NCI-H128 (cell line): Measurements from ENCODE around the gene TMEM87B.
"Not testable (repeated sequence)": the region's sequence is repeated elsewhere in the genome, so short reads cannot be mapped to it uniquely, and the experiment has no call there.

Experiments used
- DNase-seq: peaks from one replicate; lab custom pipeline; 2025; ENCODE audit not compliant: unreplicated experiment; lab: John Stamatoyannopoulos, UW

The TMEM87B gene

DNA sequence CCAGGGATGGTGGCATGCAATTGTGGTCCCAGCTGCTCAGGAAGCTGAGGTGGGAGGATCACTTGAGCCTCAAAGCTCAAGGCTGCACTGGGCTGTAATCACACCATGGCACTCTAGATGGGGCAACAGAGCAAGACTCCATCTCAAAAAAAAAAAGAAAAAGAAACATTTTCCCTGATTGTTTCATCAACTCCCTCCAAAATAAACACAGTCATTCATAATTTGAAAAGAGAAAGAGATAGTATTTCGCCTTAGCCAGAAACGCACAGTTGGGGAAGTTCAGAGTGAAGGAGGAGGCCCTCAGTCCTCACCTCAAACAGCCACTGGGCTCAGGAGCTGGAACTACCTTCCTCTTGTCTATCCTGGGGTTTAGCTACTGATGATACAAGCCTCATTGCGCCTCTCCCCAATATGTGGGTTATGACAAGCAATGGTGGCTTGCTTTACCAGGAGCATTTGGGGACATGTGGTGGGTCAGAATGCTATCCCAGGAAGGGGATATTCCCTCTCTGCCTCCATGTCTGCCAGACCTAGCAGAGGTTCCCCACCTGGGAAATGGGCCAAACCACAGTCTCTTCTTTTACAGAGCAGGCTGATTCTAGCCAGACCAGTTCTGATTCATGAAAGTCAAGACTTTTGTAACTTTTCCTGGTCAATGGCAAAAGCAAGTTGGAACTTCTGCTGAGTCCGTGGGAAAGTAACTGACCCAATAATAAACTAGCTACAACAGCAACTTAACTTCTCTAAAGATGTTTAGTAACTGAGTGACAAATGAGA lies 22.2 kb upstream of the TMEM87B start:
- DNase-seq = no peak

DNA sequence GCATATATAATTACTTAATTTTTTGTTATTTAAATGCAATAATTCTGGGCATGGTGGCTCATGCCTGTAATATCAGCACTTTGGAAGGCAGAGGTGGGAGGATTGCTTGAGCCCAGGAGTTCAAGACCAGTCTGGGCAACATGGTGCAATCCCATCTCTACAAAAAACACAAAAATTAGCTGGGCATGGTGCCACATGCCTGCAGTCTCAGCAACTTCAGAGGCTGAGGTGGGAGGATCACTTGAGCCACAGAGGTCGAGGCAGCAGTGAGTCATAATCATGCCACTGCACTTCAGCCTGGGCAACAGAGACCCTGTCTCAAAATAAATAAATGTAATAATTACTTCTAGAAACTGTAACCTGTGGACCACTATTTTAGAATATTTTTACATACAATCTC lies 21.5 kb upstream of the TMEM87B start:
- DNase-seq = no peak

DNA sequence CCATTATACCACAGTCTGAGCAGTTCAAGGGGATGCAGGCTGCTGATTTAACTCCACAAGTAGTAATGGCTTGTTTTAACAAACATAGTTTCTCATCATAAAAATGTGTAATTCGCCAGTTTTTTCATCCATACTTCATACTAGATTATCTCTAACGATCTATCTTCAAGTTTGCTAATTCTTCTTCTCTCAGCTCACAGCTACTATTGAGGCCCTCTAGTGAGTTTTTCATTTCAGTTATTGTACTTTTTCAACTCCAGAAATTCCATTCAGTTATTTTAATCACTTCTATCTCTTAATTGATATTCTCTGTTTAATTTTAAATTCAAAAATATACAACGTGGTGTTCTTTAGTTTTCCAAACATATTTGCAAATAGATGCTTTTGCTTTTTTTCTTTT lies 20.1 kb upstream of the TMEM87B start:
- no peak for DNase-seq

DNA sequence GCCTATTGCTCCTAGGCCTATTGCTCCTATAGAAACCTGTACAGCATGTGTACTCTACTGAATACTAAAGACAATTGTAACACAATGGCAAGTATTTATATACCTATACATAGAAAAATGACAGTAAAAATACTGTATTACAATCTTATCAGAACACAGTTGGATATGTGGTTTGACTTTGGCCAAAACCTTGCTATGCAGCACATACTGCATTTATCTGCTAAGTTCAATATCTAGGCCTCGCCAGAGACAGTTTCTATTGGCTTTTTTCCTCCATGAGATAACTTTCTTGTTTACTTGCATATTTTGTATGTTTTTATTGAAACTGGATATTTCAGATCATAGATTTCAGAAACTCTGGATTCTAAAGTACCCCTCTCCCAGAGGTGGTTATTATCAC lies 19.3 kb upstream of the TMEM87B start:
- DNase-seq = no peak

DNA sequence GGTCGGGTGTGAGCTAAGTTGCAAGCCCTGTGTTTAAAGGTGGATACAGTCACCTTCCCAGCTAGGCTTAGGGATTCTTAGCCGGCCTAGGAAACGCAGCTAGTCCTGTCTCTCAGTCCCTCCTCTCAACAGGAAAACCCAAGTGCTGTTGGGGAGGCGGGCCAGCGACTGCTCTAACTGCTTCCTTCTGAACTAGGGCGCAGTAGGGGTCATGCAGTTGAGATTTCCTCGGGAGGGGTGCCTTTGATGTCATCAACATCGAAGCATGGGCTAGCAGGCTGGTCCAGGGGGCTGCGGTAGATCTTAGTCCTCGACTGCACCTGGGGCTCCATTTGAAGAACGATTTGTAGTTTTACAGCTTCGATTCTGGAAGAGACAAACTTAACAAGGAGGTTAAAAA lies 15.5 kb upstream of the TMEM87B start:
- not testable (repeated sequence) for DNase-seq

DNA sequence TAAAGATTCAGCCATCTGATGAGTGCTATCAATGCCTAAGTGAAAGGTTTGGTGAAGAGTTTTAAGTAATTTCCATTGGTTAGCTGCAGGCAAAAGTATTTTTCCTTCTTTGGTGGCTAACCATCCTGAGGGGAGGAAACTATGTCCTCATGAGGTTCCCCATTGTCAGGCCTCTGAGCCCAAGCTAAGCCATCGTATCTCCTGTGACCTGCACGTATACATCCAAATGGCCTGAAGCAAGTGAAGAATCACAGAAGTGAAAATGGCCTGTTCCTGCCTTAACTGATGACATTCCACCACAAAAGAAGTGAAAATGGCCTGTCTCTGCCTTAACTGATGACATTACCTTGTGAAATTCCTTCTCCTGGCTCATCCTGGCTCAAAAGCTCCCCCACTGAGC lies 15.0 kb upstream of the TMEM87B start:
- DNase-seq = not testable (repeated sequence)

DNA sequence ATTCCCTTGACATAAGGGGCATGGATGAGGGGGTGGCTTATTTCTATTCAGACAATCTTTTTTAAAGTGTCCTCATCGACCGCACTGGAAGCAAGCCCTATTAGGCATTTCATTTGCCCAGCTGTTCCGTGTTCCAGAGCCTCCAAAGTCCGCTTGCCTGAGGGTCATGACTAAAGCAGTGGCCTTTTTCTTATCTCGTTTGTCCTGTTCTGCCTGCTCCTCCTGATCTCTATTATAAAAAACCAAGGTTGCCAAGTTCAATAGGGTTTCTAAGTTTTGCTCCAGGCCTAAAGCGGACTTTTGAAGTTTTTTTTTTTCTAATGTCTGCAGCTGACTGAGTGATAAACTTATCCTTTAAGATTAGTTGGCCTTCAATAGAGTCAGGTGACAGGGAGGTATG lies 13.6 kb upstream of the TMEM87B start:
- not testable (repeated sequence) for DNase-seq

DNA sequence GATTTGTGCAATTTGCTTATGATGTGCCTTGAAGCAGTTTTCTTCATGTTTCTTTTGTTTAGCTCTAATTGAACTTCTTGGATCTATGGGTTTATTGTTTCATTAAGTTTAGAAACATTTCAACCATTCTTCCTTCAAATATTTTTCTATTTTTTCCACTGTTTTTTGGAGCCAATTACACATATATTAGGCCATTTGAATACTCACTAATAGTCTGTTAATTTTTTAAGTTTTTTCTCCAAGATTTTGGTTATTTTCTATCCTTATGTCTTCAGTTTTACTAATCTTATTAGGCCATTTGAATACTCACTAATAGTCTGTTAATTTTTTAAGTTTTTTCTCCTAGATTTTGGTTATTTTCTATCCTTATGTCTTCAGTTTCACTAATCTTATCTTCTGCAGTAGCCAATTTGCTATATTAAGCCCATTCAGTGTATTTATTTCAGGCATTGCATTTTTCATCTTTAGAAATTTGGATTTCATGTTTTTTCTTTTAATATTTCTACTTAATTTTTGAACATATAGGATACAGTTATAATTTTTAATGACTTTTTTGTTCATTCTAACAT lies 9.5 kb upstream of the TMEM87B start:
- no peak for DNase-seq

DNA sequence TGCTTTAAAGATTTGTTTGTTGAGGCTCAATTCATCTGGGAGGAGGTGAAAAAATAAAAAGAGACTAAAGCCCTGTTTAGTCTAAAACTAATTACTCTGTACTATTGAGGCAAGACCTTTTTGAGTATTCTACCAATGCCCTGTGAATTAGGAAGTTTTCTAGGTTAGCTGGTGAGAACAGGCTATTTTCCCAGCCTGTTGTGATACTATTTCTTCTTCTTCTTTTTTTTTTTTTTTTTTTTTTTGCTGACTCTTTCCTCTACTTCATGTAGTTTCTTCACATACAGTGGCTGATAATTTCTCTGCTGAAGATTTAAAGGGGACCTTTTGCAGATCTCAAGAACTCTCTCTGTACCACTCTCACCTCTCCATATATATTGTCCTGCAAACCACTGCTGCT lies 8.8 kb upstream of the TMEM87B start:
- DNase-seq = no peak

DNA sequence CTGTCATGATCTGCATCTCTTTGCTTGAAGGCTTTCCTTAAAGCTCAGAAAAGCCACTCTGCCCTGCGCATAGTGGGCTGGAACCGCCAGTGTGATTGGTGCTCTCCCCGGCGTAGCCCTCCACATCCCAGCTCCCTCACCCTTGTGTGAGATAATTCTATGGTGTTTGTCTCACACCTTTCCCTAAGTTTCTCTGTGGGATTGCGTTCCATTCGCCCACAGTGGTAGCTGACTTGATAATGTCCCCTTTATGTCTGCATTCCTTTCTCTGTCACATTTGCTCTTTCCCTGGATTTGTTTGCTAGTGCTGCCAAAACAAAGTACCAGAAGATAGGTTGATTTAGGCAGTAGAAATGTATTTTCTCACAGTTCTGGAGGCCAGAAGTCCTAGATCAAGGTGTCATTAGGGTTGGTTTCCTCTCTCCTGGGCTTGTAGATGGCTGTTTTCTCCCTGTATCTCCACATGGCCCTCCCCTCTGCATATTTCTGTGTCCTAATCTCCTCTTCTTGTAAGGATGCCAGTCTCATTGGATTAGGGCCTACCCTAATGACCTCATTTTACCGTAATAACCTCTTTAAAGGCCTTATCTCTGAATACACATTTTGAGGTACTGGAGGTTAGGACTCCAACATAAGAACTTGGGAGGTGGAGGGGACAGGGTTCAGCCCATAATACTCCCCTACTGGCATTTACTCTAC lies 7.4 kb upstream of the TMEM87B start:
- DNase-seq = no peak

DNA sequence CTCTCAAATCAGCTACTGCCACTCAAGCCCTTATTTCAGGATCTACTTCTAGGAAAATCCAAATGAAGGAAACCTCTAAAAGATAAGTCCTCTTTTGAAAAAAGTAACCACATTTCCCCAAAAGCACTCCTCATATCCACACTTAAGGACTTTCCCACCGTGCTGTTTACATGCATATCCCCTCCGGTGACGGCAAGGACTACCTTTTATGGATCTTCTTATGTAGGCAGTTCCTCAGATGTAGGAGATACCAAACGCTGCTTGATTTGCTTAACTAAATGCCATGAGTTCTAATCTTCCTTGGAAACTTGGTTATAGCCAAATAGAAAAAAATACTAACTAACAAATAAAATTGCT lies 6.9 kb upstream of the TMEM87B start:
- no peak for DNase-seq

DNA sequence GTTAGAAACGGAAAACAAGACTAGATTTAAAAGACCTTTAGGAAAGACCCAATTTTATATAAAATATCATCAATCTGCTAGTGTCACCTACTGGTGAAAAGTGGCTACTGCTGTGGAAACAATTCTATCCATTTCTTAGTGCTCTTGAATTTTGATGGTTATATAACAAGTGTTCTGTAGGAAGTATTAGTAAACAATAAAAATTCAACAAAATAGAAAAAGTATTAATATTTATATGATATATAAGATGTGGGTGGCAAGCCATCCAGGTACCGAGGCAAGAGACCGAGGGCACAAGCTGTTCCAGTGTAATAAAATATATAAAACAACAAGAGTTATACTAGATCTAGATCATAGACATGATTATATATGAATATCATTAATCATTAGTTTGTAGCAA lies 6.2 kb upstream of the TMEM87B start:
- peak; percentile 53 for DNase-seq

DNA sequence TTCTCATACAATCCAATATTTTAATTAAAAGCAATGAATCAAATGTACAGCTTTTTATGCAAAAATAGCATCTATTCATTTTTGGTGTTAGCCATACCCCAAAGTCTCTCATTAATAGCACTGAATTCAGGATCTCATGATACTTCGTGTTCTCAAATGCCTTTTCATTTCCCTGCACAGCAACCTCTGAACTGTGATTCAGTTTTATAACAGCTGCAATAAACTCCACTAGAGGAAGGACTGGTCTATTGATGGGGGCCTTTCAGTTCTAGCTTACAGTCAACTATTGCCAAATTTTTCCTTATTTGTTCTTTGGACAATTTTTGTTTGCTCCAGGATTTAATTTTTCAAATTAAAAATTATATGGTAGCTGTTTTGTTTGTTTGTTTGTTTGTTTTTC lies 4.8 kb upstream of the TMEM87B start:
- no peak for DNase-seq

DNA sequence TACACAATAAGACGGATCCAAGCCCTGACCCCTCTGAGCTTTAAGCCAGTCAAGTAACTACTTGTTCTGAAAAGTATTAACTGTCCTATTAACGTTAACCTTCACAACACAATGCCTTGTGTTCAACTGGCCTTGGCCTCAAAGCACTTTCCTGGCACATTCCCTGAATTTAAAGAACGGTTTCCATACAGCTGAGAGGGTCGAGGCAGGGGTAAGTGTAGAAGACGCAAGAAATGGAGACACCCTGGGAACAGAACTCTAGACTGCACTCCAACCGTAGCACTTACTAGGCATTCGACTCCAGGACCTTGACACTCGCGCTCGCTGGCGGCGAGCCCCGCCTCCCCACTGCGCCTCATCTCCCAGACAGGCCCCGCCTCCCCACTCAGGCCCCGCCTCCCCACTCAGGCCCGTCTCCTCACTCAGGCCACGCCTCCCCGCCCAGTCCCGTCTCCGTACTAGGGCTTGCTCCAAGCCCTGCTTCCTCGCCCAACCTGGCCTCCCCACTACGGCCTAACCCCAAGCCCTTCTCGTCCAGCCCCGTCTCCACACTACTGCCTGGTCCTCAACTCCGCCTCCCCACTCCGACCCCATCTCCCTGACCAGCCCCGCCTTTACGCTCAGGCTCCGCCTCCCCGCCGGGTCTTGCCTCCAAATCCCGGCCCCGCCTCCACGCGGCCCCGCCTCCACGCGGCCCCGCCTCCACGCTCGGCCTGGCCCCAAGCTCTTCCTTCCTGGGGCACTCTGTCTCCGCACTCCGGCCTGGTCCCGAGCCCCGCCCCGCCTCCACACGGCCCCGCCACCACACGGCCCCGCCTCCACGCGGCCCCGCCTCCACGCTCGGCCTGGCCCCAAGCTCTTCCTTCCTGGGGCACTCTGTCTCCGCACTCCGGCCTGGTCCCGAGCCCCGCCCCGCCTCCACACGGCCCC lies 887 bp upstream of the TMEM87B start:
- DNase-seq = peak; percentile 92

DNA sequence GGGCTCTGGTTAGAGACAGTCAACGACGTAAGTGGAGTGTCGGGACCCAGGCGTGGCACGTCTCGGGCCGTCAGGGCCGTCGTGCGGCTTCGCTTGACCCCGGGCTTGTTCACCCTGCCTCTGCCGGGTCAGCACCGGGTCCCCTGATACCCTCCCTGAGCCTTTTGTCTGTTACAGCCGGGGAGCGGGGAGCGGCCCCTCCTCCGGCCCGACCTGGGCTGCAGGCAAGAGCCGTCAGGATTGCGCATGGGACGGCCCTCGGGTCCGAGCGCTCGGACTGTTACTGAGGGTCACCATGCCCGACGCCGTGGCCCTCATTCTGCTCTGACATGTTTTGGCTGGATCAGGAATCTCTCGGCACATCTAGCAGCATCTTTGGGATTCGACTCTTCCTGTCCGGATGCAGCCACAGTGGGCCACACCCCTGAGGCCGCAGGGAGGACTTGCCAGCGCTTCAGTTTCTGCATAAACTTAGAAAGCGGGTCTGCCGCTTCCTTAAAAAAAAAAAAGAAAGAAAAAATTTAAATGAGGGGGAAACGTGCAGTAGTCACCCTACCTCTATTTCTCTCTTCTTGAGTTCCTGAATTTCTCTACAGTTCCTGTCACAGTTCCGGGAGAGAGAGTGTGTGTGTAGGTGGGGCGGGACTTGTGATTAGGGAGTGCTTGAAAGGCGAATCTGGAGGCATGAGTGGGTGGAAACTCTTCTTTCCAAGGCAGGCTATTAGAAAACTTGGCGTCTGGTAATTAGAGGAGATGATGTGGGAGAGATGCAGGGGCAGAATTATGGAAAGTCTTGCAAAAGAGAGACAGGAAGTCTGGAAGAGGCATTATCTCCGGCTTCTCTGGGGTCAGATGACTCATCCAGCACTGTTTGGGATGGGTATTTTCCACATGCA lies 909 bp downstream of the TMEM87B start:
- DNase-seq = peak; percentile 37

DNA sequence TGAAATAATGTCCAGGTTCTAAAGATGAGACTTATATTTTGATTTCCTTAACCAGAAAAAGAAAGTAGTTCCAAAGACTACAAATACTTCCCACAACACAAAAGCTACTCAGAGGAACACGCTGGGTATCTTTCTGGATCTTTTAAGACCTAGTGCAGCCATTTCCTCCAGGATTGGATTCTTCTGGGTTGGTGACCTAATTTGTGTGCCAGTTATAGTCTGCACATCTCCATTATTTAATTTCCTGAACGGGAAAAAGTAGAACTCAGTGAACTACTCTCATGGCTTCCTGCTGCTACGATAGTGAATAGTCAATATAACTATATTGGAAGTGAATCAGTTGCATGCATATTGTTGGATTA lies 1.5 kb downstream of the TMEM87B start:
- DNase-seq = no peak

DNA sequence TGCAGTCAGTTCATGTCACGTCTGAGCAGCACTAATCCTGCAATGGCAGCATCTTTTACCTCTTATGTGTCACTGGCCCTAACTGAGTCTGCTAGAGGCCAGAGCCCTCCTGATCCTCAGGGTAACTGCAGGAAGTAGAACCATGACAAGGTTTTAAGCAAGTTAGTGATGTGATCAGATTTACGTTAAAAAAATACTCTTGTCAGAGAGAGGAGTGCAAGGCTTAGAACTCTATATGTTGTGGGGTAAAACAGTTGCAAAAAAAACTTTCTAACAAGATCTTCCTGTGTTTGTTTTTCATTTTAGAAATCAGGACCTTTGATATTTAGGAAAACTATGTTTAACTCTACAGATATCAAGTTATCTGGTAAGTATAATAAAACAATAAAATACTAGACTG lies 4.6 kb downstream of the TMEM87B start:
- DNase-seq = no peak

DNA sequence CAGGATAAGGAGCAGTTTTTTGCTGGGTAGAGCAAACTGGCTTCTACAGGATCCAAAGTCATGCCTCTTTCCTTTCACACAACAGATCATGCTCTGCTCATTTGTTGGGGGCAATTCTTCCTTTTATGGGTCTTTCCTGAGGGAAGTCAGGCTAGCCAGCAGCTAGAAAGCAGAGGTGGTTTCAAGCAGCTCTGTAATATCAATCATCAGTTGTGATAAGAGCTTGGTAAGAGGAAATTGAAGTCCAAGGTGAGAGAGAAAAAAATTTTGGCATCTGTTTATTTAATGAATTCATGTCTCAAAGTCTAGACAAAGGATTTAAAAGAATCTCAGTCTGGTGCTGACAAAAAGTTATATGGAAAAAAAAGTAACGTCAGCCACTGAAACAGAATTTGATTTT lies 6.2 kb downstream of the TMEM87B start:
- no peak for DNase-seq

DNA sequence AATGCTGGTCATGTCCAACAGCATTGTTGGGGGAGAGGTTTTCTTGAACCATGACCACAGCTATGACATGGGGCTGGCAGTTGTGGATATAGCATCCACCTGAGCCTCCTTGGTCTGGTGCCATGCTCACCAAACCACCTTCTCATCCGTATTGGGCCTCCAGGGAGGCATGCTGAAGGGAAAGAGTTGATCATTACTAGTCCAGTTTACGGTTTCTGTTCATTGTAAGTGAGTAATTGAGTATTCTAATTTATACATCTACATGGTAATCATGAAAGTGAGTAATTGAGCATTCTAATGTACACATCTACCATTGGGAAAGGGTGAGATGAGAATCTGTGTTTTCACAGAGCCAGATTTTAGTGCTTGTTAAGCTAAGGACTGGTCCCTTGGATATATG lies 6.8 kb downstream of the TMEM87B start:
- DNase-seq = no peak

DNA sequence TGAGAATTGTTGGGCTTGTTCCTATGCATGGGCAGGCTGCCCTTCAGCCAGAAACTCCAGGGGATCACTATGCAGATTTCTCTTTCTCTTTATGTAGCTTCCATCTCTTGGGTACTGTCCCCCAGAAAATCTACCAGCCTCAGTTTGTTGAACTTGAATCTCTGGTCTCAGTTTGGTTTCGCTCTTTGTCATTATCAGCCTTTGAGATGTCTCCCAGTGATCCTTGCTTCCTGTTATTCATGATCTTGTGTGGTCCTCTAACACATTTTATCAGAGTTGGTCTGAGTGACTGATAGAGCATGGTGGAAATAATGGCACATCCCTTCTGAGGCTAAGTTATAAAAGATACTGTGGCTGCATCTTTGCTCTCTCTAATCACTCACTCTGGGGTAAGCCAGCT lies 7.8 kb downstream of the TMEM87B start:
- DNase-seq = no peak

DNA sequence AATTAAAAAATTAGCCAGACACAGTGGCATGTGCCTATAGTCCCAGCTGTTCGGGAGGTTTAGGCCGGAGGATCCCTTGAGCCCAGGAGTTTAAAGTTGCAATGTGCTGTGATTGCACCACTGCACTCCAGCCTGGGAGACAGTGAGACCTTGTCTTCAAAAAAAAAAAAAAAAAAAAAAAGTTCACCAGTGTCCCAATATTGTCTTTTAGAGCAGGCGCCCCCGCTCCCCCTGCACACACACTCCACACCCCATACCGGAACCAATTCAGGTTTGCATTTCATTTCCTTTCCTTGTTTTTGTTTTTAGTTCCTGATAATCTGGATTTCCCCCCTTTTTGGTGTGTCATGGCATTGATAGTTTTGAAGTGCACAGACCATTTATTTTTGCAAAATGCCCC lies 10.4 kb downstream of the TMEM87B start:
- DNase-seq = no peak
